Fibroblast of lung (primary cell): ENCODE data around the gene GLRA2.

Experiments used
- EZH2 ChIP-seq: IDR thresholded peaks from 2 replicates; pipeline ENCODE4 v1.5.1; 2012; ENCODE audit warnings: low read length, control low read depth, mild to moderate bottlenecking; ENCODE audit errors: missing control alignments
- TF ChIP-seq, protein P1 (sequence below), 2 donors: IDR thresholded peaks in 1 of 2; conservative IDR thresholded peaks in 1 of 2; 1 replicate in 1 of 2; 2 replicates in 1 of 2; pipeline ENCODE4 v1.5.1; 2011 to 2012; ENCODE audit warnings: low read length in 2 of 2, control low read depth in 1 of 2, inconsistent platforms in 1 of 2, low read depth in 1 of 2, mild to moderate bottlenecking in 1 of 2

DNA sequence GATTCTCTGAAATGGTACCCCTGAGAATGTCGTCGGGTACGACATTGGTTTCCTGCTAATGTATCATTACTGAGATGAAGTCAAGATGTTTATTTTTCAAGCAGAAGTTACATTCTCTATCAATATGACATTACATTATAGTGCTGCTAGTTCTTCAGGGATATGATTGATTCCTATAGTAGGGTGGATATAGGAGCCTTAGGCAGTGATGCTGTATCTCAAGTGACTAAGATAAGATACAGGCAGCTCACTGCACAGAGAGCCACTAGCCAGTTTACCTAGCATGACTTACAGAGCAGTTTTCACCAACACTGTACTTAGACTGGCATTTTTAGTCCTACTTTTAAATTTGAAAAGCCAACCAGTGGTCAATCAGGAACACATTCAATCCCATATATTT, 188.6 kb downstream of the GLRA2 start:
- TF ChIP-seq, protein P1, sequence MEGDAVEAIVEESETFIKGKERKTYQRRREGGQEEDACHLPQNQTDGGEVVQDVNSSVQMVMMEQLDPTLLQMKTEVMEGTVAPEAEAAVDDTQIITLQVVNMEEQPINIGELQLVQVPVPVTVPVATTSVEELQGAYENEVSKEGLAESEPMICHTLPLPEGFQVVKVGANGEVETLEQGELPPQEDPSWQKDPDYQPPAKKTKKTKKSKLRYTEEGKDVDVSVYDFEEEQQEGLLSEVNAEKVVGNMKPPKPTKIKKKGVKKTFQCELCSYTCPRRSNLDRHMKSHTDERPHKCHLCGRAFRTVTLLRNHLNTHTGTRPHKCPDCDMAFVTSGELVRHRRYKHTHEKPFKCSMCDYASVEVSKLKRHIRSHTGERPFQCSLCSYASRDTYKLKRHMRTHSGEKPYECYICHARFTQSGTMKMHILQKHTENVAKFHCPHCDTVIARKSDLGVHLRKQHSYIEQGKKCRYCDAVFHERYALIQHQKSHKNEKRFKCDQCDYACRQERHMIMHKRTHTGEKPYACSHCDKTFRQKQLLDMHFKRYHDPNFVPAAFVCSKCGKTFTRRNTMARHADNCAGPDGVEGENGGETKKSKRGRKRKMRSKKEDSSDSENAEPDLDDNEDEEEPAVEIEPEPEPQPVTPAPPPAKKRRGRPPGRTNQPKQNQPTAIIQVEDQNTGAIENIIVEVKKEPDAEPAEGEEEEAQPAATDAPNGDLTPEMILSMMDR (conservative IDR thresholded peaks at IDR 0.05 in 1 of 2, IDR thresholded peaks at IDR 0.05 in 1 of 2; ENCODE audit: low read depth in 1 of 2, low read length in 2 of 2), result no peak
- no peak for TF ChIP-seq EZH2
